H9 (cell line): ENCODE results near the gene VOPP1. TPM values are rescaled to one million over a fixed set of nuclear protein-coding genes. Genes with fewer than 3 reads are reported as not detected.

Experiments used
- DNase-seq: peaks from one replicate; pipeline ENCODE4 v3.0.0-alpha.2; 2017
- H2AFZ ChIP-seq: one replicate; pipeline ENCODE4 v1.6.1; 2013; ENCODE audit warnings: mild to moderate bottlenecking, low read length, control low read depth, moderate library complexity
- H2AK5ac ChIP-seq: 2 replicates; pipeline ENCODE4 v1.6.1; 2013; ENCODE audit warnings: low read length, control low read depth, mixed read lengths; ENCODE audit not compliant: insufficient read length
- H2BK120ac ChIP-seq: one replicate; pipeline ENCODE4 v1.6.1; 2013; ENCODE audit warnings: low read depth, mild to moderate bottlenecking, low read length, control low read depth, inconsistent platforms; ENCODE audit not compliant: poor library complexity, severe bottlenecking
- H2BK12ac ChIP-seq: 2 replicates; pipeline ENCODE4 v1.6.1; 2013; ENCODE audit warnings: low read length, control low read depth, mixed read lengths, low read depth; ENCODE audit not compliant: insufficient read length
- H2BK15ac ChIP-seq: 2 replicates; pipeline ENCODE4 v1.6.1; 2013; ENCODE audit warnings: low read depth, low read length, control low read depth
- H2BK20ac ChIP-seq: one replicate; pipeline ENCODE4 v1.6.1; 2013; ENCODE audit warnings: low read depth, mild to moderate bottlenecking, low read length, control low read depth, inconsistent platforms; ENCODE audit not compliant: poor library complexity, severe bottlenecking
- H2BK5ac ChIP-seq: 2 replicates; pipeline ENCODE4 v1.6.1; 2013; ENCODE audit warnings: low read length, control low read depth, mixed read lengths; ENCODE audit not compliant: insufficient read length
- H3K14ac ChIP-seq: 2 replicates; pipeline ENCODE4 v1.6.1; 2013; ENCODE audit warnings: low read length, control low read depth; ENCODE audit not compliant: insufficient read depth
- H3K18ac ChIP-seq: 2 replicates; pipeline ENCODE4 v1.6.1; 2013; ENCODE audit warnings: low read depth, mild to moderate bottlenecking, mixed read lengths, low read length, control low read depth; ENCODE audit not compliant: insufficient read length
- H3K23ac ChIP-seq: 2 replicates; pipeline ENCODE4 v1.6.1; 2013; ENCODE audit warnings: low read length, control low read depth, mixed read lengths, low read depth; ENCODE audit not compliant: insufficient read length
- H3K23me2 ChIP-seq: 2 replicates; pipeline ENCODE4 v1.6.1; 2013; ENCODE audit warnings: low read depth, mild to moderate bottlenecking, mixed read lengths, low read length, control low read depth; ENCODE audit not compliant: insufficient read length, poor library complexity, severe bottlenecking
- H3K27ac ChIP-seq: 2 replicates; pipeline ENCODE4 v1.5.1; 2013; ENCODE audit warnings: low read length, control low read depth, mixed read lengths, low read depth; ENCODE audit not compliant: insufficient read length
- H3K27me3 ChIP-seq: 2 replicates; pipeline ENCODE4 v1.6.1; 2013; ENCODE audit warnings: low read length, control low read depth, inconsistent platforms; ENCODE audit not compliant: insufficient read depth
- H3K4ac ChIP-seq: 2 replicates; pipeline ENCODE4 v1.6.1; 2013; ENCODE audit warnings: low read depth, mild to moderate bottlenecking, control low read depth, inconsistent platforms, low read length, moderate library complexity
- H3K4me1 ChIP-seq: 2 replicates; pipeline ENCODE4 v1.6.1; 2013; ENCODE audit warnings: low read length, control low read depth, inconsistent platforms; ENCODE audit not compliant: insufficient read depth
- H3K4me2 ChIP-seq: 2 replicates; pipeline ENCODE4 v1.6.1; 2013; ENCODE audit warnings: low read length, control low read depth, mixed read lengths; ENCODE audit not compliant: insufficient read length, insufficient read depth
- H3K56ac ChIP-seq: 2 replicates; pipeline ENCODE4 v1.6.1; 2013; ENCODE audit warnings: low read depth, mild to moderate bottlenecking, mixed read lengths, low read length, control low read depth; ENCODE audit not compliant: insufficient read length
- H3K79me1 ChIP-seq: 2 replicates; pipeline ENCODE4 v1.6.1; 2013; ENCODE audit warnings: low read depth, mild to moderate bottlenecking, moderate library complexity, low read length, control low read depth, inconsistent platforms; ENCODE audit not compliant: insufficient read depth, poor library complexity, severe bottlenecking
- H3K79me2 ChIP-seq: 2 replicates; pipeline ENCODE4 v1.6.1; 2013; ENCODE audit warnings: low read length, control low read depth, inconsistent platforms; ENCODE audit not compliant: insufficient read depth
- H3K9ac ChIP-seq: 2 replicates; pipeline ENCODE4 v1.6.1; 2013; ENCODE audit warnings: low read length, control low read depth, mixed read lengths; ENCODE audit not compliant: insufficient read length; ENCODE audit errors: extremely low read depth
- H3K9me3 ChIP-seq: one replicate; pipeline ENCODE4 v1.6.1; 2013; ENCODE audit warnings: low read depth, low read length, inconsistent platforms; ENCODE audit not compliant: control insufficient read depth
- H3T11ph ChIP-seq: one replicate; pipeline ENCODE4 v1.6.1; 2013; ENCODE audit warnings: mild to moderate bottlenecking, low read length, control low read depth, inconsistent platforms
- H4K20me1 ChIP-seq: one replicate; pipeline ENCODE4 v1.6.1; 2013; ENCODE audit not compliant: control insufficient read depth, insufficient read length, insufficient read depth
- H4K5ac ChIP-seq: 2 replicates; pipeline ENCODE4 v1.6.1; 2013; ENCODE audit warnings: low read depth, mild to moderate bottlenecking, mixed read lengths, low read length, control low read depth; ENCODE audit not compliant: insufficient read length
- H4K8ac ChIP-seq: replicated peaks from 2 replicates; pipeline ENCODE4 v1.6.1; 2013; ENCODE audit warnings: low read length, control low read depth, mixed read lengths, low read depth; ENCODE audit not compliant: insufficient read length
- H4K91ac ChIP-seq: 2 replicates; pipeline ENCODE4 v1.6.1; 2013; ENCODE audit warnings: low read depth, mild to moderate bottlenecking, moderate library complexity, mixed read lengths, low read length, control low read depth; ENCODE audit not compliant: insufficient read length
- H3K27ac Mint-ChIP-seq, 3 experiments: 2 replicates in 2 of 3; 3 replicates in 1 of 3; pipeline ENCODE4 v1.8.0; 2020 to 2021; ENCODE audit warnings: mixed read lengths in 3 of 3, mild to moderate bottlenecking in 1 of 3, moderate library complexity in 1 of 3
- H3K27me3 Mint-ChIP-seq: 2 replicates; pipeline ENCODE4 v1.8.0; 2021; ENCODE audit warnings: low read depth, mild to moderate bottlenecking, moderate library complexity, mixed read lengths
- H3K36me3 Mint-ChIP-seq, 3 experiments: 2 replicates in 2 of 3; 3 replicates in 1 of 3; pipeline ENCODE4 v1.8.0; 2020 to 2021; ENCODE audit warnings: low read depth in 3 of 3, mixed read lengths in 3 of 3; ENCODE audit not compliant: insufficient read depth in 1 of 3
- H3K4me1 Mint-ChIP-seq, 2 experiments: 2 replicates each; pipeline ENCODE4 v1.8.0; 2020; ENCODE audit warnings: mixed read lengths in 2 of 2
- H3K4me3 Mint-ChIP-seq, 2 experiments: 2 replicates in 1 of 2; 3 replicates in 1 of 2; pipeline ENCODE4 v1.8.0; 2020 to 2021; ENCODE audit warnings: mild to moderate bottlenecking in 2 of 2, mixed read lengths in 2 of 2, moderate library complexity in 1 of 2
- H3K9me3 Mint-ChIP-seq, 2 experiments: 2 replicates in 1 of 2; 3 replicates in 1 of 2; pipeline ENCODE4 v1.8.0; 2020; ENCODE audit warnings: mild to moderate bottlenecking in 2 of 2, mixed read lengths in 2 of 2, moderate library complexity in 1 of 2
- CTCF ChIP-seq: fragments of 200-600 bp; sonication (generic); conservative IDR thresholded peaks from 3 replicates; pipeline ENCODE4 v1.8.0; 2021; ENCODE audit warnings: antibody characterized with exemption, mild to moderate bottlenecking
- WGBS: extraction: QIAGEN DNeasy Blood & Tissue Kit; methylation state at CpG from one replicate; pipeline ENCODE4 v1.1.7; 2013; ENCODE audit warnings: missing lambda C conversion rate, low lambda C conversion rate, mixed read lengths; ENCODE audit not compliant: insufficient read length; ENCODE audit errors: extremely low coverage; 5-methylcytosine and 5-hydroxymethylcytosine counted together
- total RNA-seq: library from RNA; stranded (reverse); gene quantifications from 2 replicates; pipeline ENCODE4 v1.2.1, GENCODE V29; 2021

The VOPP1 gene
- total RNA-seq, 1 experiment from 2014 or later, result 55.7 TPM

- peaks cover 45 to 53% of the 10 kb centered on the region in 2 experiments for H3K4me1 Mint-ChIP-seq
- peaks cover 3% of the 10 kb centered on the region for H4K20me1 ChIP-seq
- H3K4me2 ChIP-seq, result no peak overlapping the region
- no peak overlapping the region for H3K9ac ChIP-seq
- H3K18ac ChIP-seq, result no peak overlapping the region
- H3K27me3 ChIP-seq, result no peaks in the 10 kb centered on the region
- no peak overlapping the region for H4K5ac ChIP-seq
- H3K4me3 Mint-ChIP-seq, result peak overlapping the region in 1 of 2 experiments; percentile 61; a peak in 2 of 5 replicates
- peaks cover 18% of the 10 kb centered on the region; the same call in 1 of the 2 replicates for H3K79me2 ChIP-seq
- H2BK12ac ChIP-seq, result no peak overlapping the region
- peak overlapping the region; percentile 71 to 96 (median 94); a peak in 5 of 7 replicates for H3K27ac Mint-ChIP-seq
- no peak for DNase-seq
- H2BK120ac ChIP-seq, result no peak overlapping the region
- no peak overlapping the region for H2BK15ac ChIP-seq
- no peaks in the 10 kb centered on the region for H3K23me2 ChIP-seq
- no peak overlapping the region for H2BK20ac ChIP-seq
- H3K27ac ChIP-seq, result no peak overlapping the region
- no peaks in the 10 kb centered on the region for H3K27me3 Mint-ChIP-seq
- no peak overlapping the region for H4K8ac ChIP-seq
- no peak overlapping the region for H2BK5ac ChIP-seq
- no peak for TF ChIP-seq CTCF
- H3T11ph ChIP-seq, result no peak overlapping the region
- no peak overlapping the region for H3K4ac ChIP-seq
- no peaks in the 10 kb centered on the region for H3K9me3 ChIP-seq
- peaks cover 9% of the 10 kb centered on the region; the same call in 1 of the 2 replicates for H3K4me1 ChIP-seq
- peaks cover 6% of the 10 kb centered on the region for H3K79me1 ChIP-seq
- H3K14ac ChIP-seq, result 0 out of 2 replicates have a peak overlapping the region, but pooled peaks have one; percentile 4
- no peak overlapping the region for H4K91ac ChIP-seq
- H3K56ac ChIP-seq, result no peak overlapping the region
- no CpG with 5 or more reads among the region's 20 CpGs for WGBS
- no peak overlapping the region for H2AK5ac ChIP-seq
- H3K9me3 Mint-ChIP-seq, result no peaks in the 10 kb centered on the region
- H2AFZ ChIP-seq, result no peak overlapping the region
- peaks cover 8 to 12% (median 9%) of the 10 kb centered on the region in 3 experiments; a peak in 6 of 7 replicates for H3K36me3 Mint-ChIP-seq
- no peak overlapping the region for H3K23ac ChIP-seq
Measured at GRCh38 chr7:55540226-55540858, 32.0 kb downstream of the VOPP1 start.
